PFSK-1 (cell line): ENCODE measurements around the gene NSMF.

ENCODE experiments used
- FOXP2 ChIP-seq: optimal IDR thresholded peaks from 2 replicates; pipeline ENCODE3; 2011; ENCODE audit warnings: borderline replicate concordance, control low read depth, inconsistent platforms; ENCODE audit not compliant: insufficient read depth; ENCODE audit errors: extremely low read length, extremely low read depth
- POLR2AphosphoS5 ChIP-seq: IDR thresholded peaks from 2 replicates; pipeline ENCODE4 v1.6.1; 2012; ENCODE audit warnings: low read depth, mild to moderate bottlenecking, control low read depth, low read length, moderate library complexity
- SIN3A ChIP-seq: IDR thresholded peaks from 2 replicates; pipeline ENCODE4 v1.6.1; 2012; ENCODE audit warnings: mild to moderate bottlenecking, low read length, moderate library complexity, borderline replicate concordance; ENCODE audit not compliant: insufficient read depth
- TAF1 ChIP-seq: IDR thresholded peaks from 2 replicates; pipeline ENCODE4 v1.6.1; 2012; ENCODE audit warnings: low read length, control low read depth, borderline replicate concordance; ENCODE audit not compliant: insufficient read depth
- TF ChIP-seq, protein P1 (sequence below), 2 experiments: IDR thresholded peaks; 2 replicates each; pipeline versions ENCODE4 v1.6.1 to v1.8.0; 2011 to 2012; ENCODE audit warnings: low read depth in 2 of 2, low read length in 2 of 2, control low read depth in 1 of 2, inconsistent platforms in 1 of 2, mild to moderate bottlenecking in 1 of 2, moderate library complexity in 1 of 2; ENCODE audit not compliant: insufficient read depth in 1 of 2

NSMF gene

DNA sequence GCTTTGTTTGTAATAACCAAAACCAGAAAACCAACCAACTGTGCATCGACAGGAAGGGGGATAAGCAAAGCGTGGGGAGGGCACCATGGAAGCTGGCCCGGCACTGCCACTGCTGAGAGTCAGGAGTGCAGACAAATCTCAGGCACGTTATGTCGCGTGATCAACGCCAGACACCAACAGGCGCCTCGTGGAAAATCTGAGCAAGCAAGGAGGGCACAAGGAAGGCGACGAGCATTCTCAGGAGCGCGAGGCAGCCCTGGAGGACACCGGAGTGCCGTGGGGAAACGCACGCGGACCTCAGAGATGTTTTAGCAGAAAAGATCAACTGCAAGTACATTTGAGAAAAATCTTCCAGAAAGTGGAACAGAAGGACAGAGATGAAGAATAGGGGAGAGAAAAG lies 15.1 kb upstream of the NSMF start:
- TF ChIP-seq FOXP2 (no peak), POLR2AphosphoS5 (no peak), TAF1 (no peak), SIN3A (no peak)
- TF ChIP-seq, protein P1, sequence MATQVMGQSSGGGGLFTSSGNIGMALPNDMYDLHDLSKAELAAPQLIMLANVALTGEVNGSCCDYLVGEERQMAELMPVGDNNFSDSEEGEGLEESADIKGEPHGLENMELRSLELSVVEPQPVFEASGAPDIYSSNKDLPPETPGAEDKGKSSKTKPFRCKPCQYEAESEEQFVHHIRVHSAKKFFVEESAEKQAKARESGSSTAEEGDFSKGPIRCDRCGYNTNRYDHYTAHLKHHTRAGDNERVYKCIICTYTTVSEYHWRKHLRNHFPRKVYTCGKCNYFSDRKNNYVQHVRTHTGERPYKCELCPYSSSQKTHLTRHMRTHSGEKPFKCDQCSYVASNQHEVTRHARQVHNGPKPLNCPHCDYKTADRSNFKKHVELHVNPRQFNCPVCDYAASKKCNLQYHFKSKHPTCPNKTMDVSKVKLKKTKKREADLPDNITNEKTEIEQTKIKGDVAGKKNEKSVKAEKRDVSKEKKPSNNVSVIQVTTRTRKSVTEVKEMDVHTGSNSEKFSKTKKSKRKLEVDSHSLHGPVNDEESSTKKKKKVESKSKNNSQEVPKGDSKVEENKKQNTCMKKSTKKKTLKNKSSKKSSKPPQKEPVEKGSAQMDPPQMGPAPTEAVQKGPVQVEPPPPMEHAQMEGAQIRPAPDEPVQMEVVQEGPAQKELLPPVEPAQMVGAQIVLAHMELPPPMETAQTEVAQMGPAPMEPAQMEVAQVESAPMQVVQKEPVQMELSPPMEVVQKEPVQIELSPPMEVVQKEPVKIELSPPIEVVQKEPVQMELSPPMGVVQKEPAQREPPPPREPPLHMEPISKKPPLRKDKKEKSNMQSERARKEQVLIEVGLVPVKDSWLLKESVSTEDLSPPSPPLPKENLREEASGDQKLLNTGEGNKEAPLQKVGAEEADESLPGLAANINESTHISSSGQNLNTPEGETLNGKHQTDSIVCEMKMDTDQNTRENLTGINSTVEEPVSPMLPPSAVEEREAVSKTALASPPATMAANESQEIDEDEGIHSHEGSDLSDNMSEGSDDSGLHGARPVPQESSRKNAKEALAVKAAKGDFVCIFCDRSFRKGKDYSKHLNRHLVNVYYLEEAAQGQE (IDR thresholded peaks at IDR 0.05; ENCODE audit: insufficient read depth in 1 of 2, low read depth in 2 of 2, low read length in 2 of 2): no peak

DNA sequence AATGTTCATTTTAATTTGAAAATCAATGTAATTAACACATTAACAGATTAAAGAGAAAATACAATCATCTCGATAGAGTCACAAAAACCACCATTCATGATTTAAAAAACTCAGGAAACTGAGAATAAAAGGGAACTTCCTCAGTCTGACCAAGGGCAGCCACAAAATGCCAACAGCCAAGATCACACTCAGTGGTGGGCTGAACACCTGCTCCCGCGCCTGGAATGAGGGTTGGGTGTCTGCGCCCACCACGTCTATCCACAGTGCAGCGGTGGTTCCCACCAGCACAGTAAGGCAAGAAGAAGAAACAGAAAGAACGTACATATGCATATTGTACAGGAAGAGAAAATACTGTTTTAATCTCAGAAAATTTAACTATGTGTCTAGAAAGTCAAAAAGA lies 11.7 kb upstream of the NSMF start:
- TF ChIP-seq TAF1: no peak
- no peak for TF ChIP-seq SIN3A
- TF ChIP-seq FOXP2: no peak
- no peak for TF ChIP-seq POLR2AphosphoS5
- TF ChIP-seq, protein P1 (IDR thresholded peaks at IDR 0.05; ENCODE audit: insufficient read depth in 1 of 2, low read depth in 2 of 2, low read length in 2 of 2): no peak

DNA sequence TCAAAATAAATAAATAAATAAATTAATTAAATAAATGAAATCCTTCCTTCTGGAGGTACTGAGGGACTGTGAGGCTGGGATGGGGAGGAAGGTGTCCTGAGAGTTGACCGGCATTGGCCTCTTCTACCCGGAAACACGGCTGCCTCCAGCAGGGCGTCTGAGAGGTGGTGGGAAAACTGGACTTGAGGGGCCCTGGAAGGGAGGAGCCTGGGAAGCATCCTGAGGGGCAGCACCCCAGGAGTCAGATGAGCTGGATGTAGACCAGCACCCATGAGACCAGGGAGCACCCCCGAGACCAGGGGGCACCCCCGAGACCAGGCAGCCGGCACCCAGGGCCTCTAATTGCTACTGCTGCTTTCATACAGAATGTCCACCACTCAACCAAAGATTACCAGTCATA lies 8.8 kb upstream of the NSMF start:
- no peak for TF ChIP-seq POLR2AphosphoS5
- no peak for TF ChIP-seq TAF1
- TF ChIP-seq, protein P1 (IDR thresholded peaks at IDR 0.05; ENCODE audit: insufficient read depth in 1 of 2, low read depth in 2 of 2, low read length in 2 of 2): no peak
- no peak for TF ChIP-seq SIN3A
- TF ChIP-seq FOXP2: no peak

DNA sequence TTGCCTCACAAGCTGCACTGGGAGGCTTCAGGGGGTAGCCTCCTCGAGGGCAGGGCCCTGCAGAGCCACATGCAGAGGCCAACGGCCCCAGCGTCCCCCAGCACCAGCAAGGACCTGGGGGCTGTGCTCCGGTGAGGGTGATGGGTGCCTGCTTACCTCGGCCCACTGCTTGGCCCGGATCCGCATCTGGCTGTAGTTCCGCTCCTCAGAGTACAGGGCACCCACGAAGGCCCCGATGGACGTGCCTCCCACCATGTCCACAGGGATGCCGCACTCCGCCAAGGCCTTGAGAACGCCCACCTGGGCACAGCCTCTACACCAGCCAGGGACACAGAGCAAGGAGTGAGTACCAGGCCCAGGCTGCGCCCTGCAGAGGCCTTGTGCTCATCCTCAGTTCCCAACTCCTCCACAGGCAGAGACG lies 8.0 kb upstream of the NSMF start:
- TF ChIP-seq TAF1 (no peak), FOXP2 (no peak), SIN3A (no peak), POLR2AphosphoS5 (no peak)
- TF ChIP-seq, protein P1 (IDR thresholded peaks at IDR 0.05; ENCODE audit: insufficient read depth in 1 of 2, low read depth in 2 of 2, low read length in 2 of 2): no peak

DNA sequence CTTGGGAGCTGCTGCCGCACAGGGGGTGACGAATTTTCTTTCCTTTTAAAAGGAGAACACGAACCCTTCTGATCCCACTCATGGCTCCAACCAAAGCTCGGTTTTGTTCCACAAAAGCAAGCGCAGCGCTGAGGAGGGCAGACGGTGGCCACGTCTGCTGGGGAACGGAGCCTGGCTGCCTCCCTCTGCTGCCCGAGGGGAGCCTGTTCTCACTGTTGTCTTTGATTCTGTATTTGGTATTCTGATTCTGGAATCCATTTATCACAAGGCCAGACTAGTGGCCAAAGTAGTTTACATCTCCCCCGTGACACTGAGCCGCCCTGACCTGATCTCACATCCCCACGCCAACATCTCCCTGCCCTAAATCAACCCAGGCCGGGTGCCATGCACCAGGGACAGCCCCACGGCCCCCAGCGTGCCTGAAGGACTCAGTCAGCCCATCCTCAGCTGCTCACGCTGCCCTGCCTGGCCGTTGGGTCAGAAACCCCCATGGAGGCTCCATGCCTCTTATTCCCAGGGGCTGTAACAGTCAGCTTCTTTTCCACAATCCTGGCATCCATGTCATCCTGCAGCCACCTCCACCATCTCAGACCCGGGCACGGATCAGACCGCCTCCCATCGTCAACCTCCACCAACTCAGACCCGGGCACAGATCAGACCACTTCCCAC lies 6.7 kb upstream of the NSMF start:
- no peak for TF ChIP-seq SIN3A
